Fibroblast of gingiva (primary cell): ENCODE measurements around the gene ICAM1.

Experiments
- DNase-seq: peaks from one replicate; pipeline ENCODE4 v3.0.0-alpha.2; 2011; ENCODE audit warnings: low read depth

The ICAM1 gene

DNA sequence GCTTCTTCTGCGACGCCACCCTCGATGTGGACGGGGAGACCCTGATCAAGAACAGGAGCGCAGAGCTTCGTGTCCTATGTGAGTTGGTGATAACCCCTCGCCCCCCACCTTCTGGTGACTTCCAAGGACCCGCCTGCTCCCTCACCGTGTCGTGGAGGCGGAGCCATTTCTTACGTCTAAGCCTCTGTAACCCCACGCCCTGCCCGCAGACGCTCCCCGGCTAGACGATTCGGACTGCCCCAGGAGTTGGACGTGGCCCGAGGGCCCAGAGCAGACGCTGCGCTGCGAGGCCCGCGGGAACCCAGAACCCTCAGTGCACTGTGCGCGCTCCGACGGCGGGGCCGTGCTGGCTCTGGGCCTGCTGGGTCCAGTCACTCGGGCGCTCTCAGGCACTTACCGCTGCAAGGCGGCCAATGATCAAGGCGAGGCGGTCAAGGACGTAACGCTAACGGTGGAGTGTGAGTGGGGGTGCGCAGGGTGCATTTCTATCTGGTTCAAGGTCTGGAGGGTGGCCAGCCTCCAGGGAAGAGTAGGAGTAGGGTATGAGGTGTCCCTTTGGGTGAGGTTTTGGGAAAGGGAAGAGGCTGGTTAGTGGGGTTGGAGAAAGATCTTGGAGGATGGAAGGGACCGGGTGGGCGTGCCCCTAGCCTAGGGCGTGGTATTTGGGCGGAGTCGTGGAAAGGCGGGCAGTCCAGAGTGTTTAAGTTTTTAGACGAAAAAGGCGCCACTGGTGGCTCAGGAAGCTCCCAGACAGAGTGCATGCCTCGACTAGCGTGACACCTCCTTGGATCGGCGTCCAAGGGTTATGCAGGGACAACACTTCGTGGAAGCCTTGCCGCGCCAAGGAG, 22.1 kb downstream of the ICAM1 start:
- DNase-seq, result no peak

DNA sequence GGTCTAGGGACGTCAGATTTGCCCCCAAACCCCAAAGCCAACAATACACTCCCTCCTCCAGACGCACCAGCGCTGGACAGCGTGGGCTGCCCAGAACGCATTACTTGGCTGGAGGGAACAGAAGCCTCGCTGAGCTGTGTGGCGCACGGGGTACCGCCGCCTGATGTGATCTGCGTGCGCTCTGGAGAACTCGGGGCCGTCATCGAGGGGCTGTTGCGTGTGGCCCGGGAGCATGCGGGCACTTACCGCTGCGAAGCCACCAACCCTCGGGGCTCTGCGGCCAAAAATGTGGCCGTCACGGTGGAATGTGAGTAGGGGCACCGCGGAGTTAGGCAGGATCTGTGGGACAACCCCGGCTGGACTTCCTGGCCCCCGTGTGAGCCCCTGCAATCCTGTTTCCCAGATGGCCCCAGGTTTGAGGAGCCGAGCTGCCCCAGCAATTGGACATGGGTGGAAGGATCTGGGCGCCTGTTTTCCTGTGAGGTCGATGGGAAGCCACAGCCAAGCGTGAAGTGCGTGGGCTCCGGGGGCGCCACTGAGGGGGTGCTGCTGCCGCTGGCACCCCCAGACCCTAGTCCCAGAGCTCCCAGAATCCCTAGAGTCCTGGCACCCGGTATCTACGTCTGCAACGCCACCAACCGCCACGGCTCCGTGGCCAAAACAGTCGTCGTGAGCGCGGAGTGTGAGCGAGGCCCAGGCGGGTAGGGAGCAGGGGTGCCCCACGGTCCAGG, 22.9 kb downstream of the ICAM1 start:
- no peak for DNase-seq

DNA sequence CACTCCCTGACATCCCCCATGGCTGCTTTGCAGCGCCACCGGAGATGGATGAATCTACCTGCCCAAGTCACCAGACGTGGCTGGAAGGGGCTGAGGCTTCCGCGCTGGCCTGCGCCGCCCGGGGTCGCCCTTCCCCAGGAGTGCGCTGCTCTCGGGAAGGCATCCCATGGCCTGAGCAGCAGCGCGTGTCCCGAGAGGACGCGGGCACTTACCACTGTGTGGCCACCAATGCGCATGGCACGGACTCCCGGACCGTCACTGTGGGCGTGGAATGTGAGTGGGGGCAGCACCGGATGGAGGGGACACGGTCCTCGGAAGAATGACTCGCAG, 23.4 kb downstream of the ICAM1 start:
- DNase-seq, result no peak

DNA sequence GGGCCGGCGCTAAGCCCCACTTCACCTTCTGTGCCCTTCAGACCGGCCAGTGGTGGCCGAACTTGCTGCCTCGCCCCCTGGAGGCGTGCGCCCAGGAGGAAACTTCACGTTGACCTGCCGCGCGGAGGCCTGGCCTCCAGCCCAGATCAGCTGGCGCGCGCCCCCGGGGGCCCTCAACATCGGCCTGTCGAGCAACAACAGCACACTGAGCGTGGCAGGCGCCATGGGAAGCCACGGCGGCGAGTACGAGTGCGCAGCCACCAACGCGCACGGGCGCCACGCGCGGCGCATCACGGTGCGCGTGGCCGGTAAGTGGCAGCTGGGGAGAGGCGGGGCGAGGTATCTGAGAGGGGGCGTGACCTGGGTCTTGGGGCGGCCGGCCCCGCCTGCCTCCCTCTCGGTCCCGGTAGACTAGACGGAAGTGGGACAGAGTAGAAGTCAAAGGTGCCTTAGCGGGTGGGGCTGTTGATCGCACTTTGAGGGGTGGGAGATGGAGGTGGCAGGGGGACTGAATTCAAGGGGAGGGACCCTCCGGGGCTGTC, 24.5 kb downstream of the ICAM1 start:
- no peak for DNase-seq

DNA sequence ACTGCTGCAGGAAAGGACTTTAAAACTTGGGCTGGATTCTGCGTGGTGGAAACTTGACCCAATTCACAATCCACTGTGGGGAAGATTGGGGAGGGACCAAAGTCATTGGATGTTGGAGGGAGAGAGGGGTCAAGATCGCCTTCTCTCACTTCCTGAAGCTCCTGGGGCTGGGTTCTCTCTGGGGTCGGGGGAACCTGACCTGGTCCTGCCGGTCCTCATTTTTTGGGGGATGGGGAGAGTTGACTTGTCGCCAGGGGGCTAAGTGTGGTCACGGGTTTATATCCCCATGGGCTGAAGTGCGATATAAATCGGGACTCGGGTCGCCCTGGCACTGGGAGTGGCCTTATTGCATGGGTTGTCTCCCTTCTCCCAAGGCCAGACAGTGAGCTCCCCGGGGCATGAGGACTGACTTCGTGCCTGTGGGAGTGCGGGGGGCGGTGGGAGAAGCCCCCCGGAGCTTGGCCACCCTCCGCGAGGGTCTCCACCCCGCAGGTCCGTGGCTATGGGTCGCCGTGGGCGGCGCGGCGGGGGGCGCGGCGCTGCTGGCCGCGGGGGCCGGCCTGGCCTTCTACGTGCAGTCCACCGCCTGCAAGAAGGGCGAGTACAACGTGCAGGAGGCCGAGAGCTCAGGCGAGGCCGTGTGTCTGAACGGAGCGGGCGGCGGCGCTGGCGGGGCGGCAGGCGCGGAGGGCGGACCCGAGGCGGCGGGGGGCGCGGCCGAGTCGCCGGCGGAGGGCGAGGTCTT, 25.1 kb downstream of the ICAM1 start:
- DNase-seq, result no peak

DNA sequence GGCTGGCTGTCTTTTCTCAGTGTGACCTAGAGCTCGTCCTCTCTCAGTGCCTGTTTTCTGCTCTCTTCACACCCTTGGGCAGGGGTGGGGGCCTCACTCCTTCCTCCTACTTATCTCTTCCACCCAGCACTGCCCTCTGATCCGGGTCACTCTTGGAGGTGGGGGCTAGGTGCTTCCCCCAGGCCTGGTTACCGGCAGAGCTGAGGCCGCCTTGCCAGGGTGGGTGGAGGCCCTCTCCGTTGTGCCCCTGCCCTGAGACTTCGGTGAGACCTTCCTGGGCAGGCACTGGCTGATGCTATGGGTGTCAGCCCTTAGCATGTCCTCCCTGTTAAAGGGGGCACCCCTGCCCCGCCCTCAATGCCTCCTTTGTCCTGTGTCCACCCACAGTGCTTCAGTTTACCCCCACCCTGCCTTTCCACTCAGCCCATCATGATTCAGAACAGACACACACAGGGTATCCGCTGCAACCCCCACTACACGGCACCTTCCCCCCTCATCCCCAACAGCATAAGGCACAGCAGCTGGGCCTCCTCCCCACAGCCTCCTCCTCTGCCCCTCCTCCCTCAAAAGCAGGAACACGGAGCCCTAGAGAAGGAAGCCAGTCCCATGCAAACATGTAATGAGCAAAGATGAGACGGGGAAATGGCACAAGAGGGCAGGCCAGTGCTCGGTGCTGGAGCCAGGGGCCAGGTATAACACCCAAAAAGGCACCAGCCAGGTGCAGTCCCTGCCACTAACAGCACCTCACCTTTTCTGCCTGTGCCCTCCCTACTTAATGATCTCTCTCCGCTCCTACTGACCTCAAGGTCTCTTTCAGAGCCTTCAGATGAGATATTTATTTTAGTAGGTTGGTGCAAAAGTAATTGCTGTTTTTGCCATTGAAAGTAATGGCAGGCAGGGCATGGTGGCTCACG, 28.9 kb downstream of the ICAM1 start:
- DNase-seq, result no peak

DNA sequence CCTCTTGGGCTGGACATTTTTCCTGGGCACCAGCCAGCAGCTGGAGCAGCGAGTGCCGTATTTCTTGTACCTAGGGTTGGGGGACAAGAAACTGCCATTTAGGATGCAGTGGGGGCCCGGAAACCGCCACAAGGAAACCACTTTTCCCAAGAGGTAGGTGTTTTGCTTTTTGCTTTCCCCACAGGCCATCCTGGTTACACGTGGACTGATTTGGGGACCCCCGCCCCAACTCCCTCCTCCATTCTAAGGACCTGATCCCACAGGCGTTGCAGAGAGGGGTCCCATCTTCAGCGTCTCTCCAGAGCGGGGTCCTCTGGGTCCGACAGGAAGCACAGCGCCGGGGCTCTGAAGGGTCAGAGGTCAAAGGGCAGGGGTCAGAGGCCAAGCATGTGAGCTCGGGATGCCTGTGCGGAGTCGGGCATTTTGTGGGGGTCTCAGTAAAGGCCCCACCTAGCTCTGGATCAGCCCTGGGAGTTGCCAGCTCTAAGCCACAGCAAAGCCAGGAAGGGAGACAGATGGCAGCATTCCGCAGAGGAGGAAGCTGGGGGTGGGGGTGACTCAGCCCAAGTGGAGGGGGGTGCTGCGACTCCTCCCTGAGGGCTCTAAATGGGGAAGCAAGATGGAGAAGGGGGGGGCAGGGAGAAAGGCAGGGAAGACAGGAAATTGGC, 34.4 kb downstream of the ICAM1 start:
- DNase-seq, result no peak

DNA sequence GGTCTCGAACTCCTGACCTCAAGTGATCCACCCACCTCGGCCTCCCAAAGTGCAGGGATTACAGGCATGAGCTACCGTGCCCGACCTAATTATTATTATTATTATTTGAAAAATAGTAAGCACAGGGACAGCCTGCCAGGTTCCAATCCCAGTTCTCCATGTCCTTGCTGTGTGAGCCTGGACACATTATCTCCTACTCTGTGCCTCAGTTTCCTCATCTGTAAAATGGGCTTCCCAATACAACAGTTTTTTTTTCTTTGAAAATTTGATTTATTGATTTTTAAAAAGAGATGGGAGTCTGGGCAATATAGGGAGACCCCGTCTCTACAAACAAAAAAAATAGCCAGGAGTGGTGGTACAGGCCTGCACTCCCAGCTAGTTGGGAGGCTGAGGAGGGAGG, 35.4 kb downstream of the ICAM1 start:
- DNase-seq, result no peak

DNA sequence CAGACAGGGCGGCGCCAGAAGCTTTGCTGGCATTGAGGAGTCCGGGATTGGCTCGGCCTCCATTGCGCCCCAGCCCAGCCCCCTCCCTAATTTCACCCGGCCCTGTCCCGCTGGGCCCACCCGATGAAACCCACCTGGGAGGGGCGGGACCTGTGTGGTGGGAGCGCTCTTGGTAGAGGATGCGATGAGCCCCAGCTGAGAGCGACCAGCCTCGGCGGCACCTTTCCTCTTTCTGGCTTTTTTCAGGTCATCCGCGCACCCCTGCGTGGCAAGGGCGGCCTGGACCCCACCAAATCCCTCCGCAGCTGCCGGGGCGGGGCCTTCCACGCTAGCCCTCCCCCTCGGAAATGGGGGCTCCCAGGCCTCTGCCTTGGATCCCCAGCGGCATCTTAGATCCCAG, 38.5 kb downstream of the ICAM1 start, which contains the start of gene ZGLP1:
Gene ZGLP1, minus strand, starts transcription at position 393 of the 400 bp plus-strand sequence.
- DNase-seq, result no peak

DNA sequence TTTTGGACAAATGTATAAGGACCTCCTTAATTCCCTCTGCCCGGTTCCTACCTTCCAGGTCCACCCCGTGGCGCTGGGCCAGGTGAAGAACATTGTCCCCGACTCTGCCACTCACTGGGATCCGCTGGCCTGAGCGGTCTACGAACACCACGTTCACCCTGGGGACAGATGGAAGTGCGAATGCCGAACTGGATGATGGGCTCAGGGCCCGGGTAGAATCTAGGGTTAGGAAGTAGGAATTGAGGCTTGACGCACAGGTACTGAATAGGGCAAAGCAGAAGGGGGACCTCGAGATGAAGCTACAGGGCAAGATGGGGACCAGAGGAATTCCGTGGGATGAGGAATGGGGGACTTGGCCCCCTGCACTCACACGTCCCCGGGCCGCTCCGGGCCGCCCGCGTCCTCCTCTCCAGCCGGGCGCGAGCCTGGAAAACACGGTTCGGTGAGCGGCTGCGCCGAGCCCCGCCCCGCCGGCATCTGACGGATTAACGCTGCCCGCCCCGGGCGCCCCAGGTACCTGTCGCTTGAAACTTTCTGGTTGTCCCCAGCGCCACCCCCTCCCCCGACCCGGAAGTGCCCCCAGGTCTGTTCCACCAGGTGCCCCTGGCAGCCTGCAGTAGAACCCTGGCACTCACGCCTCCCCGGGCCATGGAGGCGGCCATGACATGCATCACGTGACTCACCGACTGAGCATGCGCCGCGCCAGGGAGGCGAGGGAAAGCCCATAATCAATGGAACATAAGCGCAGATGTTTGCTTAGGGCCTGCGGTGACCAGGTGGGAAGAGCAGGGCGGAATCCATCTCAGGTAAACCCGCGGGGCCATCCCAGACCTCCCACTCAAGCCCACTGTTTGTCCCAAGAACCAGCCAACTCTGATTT, 44.7 kb downstream of the ICAM1 start, which contains the start of gene FDX2:
Gene FDX2, minus strand, starts transcription at position 681 of the 880 bp plus-strand sequence. Its CDS starts 19 bp downstream, at position 662.
- peak; percentile 70 for DNase-seq

DNA sequence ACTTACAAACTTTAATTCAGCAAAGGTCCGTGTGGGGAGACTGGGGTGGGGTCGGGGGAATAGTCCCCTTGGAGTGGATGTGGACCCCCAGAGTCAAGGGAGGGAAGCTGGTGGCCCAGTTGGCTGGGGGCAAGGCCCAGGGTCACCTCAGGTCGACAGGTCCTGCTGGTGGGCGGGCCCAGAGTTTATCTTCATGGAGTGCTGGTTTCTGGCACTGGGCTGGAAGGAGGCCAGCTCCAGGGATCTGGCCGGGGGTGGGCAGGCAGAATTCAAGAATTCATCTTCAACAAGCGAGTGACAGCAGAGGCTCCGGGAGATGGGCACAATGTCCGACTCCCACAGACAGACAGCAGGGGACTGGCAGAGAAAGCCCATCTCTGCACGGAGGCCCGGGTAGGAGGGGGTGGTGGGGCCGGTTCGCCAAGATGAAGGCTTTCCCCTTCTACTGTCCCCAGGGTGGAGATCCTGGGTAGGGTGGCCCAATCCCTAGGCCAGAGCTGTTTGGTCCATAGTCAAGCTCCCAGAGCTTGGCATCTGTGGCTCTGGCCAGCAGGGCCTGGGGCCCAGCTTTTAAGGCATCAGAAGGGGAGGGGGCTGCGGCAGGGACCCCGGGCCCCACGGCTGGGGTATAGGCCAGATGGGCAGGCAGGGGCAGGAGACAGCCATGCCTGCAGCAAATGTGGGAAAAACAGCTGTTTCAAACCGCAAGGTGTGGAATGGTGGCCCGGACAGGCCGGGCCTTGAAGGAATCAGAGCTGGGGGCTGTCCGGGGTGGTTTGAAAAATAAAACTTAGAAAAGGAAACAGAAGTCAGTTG, 45.5 kb downstream of the ICAM1 start:
- DNase-seq, result no peak

DNA sequence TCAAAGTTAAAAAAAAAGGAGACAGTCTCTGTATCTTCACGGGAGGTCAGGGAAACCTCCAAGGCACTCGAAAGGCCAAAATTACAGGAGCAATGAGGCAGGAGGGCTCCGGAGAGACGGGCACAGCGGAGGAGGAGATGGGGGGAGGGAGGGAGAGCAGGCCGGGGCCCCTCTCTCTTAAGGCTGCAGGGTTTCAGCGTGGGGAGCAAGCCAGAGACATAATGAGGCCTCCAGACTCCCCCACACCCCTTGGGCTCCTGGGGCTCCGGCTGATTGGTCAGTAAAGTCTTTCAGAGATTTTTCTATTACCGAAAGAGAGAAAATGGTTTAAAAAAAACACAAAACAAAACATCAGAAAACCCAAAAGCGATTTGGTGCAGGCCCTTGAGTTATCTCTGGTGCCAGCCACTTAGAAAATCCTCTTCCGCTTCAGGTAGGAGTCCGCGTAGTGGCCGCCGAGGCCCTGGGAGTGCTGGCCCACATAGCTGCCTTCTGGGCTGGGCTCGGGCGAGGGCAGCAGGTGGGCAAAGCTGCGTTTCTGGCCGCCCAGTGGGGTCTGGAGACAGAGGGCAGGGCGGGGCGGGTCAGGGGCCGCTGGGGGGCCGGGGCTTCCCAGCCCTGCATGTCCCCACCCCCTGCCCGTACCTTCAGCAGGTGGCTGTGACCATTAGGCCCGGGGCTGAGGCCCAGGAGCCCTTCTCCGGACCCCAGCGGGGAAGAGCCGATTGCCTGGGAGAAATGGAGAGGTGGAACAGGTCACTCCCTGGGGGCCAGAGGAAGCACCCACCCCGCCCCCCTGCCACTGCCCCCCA, 46.3 kb downstream of the ICAM1 start:
- no peak for DNase-seq

DNA sequence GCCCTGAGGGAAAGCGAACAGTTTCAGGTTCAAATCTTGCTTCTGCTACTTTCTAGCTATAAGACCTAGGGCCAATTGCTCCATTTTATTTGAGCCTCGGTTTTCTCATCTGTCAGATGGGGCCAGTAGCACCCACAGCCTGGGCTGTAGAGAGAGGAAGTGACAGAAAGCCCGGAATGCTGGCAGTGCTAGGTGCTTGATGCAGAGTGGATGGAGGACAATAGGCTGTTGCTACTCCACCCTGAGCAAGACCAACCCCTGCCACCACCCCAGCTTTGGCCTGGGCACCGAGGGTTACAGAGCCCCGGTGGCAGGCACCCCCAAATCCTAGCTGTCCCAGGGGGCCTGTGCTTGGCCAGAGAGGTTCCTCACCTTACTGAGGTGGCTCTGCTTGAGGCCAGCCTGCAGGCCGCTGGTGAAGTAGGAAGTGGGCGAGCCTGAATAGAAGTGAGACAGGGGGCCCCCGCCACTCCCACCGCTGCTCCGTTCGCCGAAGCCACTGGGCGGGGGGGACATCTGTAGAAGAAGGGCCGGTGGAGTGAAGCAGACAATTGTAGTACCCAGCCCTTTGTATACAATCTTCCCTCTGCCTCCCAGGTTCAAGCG, 47.0 kb downstream of the ICAM1 start:
- no peak for DNase-seq

DNA sequence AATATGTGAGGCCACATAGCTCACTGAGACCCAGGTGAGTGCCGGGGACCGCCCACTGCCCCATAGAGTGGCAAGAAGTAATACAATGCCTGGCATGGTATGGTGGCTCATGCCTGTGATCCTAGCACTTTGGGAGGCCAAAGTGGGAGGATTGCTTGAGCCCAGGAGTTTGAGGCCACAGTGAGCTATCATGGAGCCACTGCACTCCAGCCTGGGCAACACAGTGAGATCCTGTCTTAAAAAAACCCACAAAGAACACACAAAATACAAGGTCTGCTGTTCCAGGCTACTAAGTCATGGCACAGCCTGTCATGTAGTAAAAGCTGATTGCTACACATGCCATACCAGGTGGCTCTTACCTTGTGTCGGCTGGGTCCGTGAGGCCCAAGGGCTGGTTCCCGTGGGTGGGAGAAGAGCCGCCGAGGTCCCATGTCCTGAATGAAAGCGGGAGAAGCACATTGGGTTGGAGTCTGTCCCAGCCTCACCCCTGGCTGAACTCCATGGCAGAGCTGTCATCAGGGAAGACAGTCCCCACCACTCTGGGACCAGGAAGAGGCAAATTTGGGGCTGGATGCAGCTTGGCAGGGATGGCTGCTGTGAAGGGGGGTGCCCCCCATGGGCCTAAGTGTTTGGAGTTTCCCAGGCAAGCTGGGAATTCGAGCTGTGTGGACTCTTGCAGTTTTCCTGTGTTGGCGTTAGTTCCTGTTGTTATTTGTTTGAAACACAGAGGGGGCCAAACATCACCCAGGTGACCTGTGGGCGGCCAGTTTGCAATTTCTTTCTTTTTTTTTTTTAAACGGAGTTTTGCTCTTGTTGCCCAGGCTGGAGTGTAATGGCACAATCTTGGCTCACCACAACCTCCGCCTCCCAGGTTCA, 48.1 kb downstream of the ICAM1 start:
- DNase-seq, result no peak

DNA sequence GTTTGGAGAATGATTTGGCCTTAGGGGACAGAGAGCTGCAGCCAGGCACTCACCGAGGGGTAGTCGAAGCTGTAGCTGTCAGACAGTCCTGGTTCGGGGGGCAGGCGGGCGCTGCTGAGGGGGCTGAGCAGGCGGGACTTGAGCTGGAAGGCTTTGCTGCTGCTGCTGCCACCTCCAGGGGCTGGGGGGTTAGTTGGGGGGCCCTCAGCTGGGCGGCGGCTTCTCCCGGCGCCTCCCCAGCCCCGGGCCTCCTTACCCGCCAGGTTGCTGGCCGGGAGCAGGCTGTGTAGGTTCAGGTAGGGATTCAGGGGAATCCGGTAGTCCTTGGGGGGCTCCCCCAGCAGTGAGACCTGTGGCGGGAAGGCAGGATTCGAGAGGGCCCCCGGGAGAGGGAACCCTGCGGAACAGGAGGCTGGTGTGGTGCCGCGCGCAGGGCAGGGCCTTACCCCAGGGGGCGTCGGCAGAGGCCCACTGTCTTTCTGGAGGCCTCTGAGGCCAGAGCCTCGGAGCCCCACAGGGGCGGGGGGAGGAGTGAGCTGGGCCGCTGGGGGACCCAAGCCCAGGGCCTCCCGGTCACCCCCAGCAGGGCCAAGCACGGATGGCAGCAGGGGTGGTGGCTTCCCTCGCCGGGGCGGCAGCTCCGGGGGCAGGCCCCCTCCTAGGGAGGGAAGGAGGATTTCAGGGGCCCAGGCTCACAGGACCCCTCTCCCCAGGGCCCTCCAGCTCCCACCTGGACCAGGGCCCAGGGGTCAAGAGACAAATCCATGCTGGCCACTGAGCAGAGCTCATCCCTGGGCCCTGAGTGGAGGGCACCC, 49.9 kb downstream of the ICAM1 start:
- DNase-seq, result no peak

DNA sequence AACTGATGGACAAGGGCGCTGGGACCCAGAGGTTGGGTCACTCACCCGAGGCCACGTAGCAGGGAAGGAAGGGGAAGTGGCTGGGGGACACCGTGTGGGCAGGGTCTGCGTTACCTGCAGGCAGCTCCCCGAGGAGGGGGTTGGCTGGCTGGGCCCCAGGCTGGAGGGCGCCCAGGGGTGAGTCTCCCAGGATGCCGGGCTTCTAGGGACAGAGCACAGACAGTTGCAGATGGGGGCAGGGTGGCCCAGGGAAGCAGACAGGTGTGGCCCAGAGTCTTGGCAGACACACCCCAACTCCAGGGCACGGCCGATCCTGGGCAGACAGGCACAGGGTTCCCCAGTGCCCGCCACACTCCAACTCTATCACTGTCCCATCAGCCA, 50.5 kb downstream of the ICAM1 start:
- no peak for DNase-seq
